ENCODE data around the gene SMPD1. TPM values are rescaled to one million over a fixed set of nuclear protein-coding genes. Genes with fewer than 3 reads are reported as not detected.
A peak's percentile ranks its signal among the peaks of the same experiment; 100 is the strongest.

SMPD1 gene
- total and polyA plus RNA-seq, 8 donors = 19.4 to 62.0 (median 29.4) TPM

GRCh38 chr11:6403539-6403938 lies 13.3 kb downstream of the SMPD1 start:
- Histone ChIP-seq H3K9me3 (no peaks in the 10 kb centered on the region), H3K4me1 (no peaks in the 10 kb centered on the region), H3K27me3 (no peaks in the 10 kb centered on the region), H3K36me3 (no peaks in the 10 kb centered on the region), H3K4me3 (no peak overlapping the region), H3K27ac (no peak overlapping the region)
- intact Hi-C loops (cut with DNase I) = no loop called here
- FAIRE-seq (no peak), ATAC-seq (no peak), DNase-seq (no peak)
- 78 to 88% methylated on average over 8 of the region's 8 CpGs for WGBS, 2 donors
- TF ChIP-seq CTCF (IDR thresholded peaks at IDR 0.05) = no peak

DNA sequence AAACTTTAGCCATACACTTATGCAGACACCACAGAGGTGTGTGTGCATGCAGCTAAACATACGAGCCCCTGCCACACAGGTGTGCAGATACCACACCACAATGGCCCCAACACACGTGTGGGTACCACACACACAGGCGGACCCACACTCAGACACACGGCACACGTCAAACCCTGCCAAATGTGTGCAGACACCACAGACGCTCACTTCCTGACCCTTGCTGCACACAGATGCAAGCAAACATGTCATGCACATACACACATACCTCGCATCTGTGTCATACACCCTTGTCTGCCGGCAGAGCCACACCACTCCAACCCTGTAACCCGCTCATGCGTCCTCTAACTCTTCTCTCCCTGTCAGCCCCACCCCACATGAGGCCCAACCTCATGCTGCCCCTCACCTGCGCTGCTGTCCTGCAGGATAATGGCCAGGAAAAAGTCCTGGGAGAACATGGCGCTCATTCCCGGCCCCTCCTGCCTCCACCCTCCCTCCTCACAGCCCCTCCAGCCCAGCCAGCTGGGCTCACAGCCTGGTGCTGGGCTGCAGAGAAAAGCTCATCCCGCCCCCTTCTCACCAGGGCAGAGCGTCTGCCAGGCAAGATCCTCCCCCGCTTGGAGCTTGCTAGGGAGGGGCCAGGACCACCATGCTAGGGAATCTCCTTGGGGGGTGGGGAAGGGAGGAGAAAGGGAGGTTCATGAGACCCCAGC lies 14.2 kb downstream of the SMPD1 start:
- no peaks in the 10 kb centered on the region for H3K27me3 ChIP-seq
- no peak for TF ChIP-seq CTCF (IDR thresholded peaks at IDR 0.05)
- DNase-seq (no peak), ATAC-seq (peak in 2 of 4 donors; percentile 49 to 51), FAIRE-seq (no peak)
- 81 to 86% methylated on average over 16 of the region's 16 CpGs for WGBS, 2 donors
- no peak overlapping the region for H3K4me3 ChIP-seq
- H3K9me3 ChIP-seq = no peaks in the 10 kb centered on the region
- intact Hi-C loops (cut with DNase I) = no loop called here
- H3K27ac ChIP-seq = no peak overlapping the region
- no peaks in the 10 kb centered on the region for H3K4me1 ChIP-seq
- H3K36me3 ChIP-seq = no peaks in the 10 kb centered on the region

DNA sequence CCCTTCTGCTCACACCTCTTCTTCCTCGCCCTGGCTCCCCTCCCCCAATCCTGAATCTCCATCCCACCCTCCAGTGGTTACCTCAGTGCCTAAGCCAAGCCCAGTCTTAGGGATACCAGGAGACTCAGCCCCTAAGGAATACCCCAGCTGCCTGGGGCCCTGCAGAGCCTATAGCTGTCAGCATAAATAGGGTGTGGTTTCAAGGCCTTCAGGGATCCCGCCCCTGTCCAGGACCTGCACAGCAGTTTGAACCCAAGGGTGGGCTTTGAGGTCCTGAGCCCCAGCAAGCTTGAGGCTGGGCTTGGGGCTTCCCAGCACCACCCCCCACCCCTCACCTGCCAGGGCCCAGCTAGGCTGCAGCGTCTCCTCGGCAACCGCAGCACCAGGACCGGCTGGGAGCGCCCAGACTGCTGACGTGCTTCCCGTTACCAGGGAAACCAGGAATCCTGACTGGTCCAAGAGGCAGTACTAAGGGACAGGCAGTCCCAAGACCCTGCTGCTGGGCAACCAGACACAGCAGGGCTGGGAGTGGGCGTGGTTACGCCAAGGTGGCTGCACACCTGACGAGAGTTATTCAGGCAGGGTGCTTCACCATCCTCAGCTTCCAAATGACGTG lies 14.9 kb downstream of the SMPD1 start:
- no peaks in the 10 kb centered on the region for H3K27me3 ChIP-seq
- ATAC-seq (peak; percentile 43 to 89 (median 76)), DNase-seq (peak in 3 of 6 donors; percentile 36 to 74 (median 45)), FAIRE-seq (no peak)
- no peak for TF ChIP-seq CTCF (IDR thresholded peaks at IDR 0.05)
- 78 to 81% methylated on average over 12 to 13 of the region's 13 CpGs for WGBS, 2 donors
- H3K36me3 ChIP-seq = no peaks in the 10 kb centered on the region
- intact Hi-C loops (cut with DNase I) = no loop called here
- no peaks in the 10 kb centered on the region for H3K9me3 ChIP-seq
- H3K4me3 ChIP-seq = no peak overlapping the region
- no peaks in the 10 kb centered on the region for H3K4me1 ChIP-seq
- peak overlapping the region in 1 of 4 donors; percentile 17 for H3K27ac ChIP-seq

DNA sequence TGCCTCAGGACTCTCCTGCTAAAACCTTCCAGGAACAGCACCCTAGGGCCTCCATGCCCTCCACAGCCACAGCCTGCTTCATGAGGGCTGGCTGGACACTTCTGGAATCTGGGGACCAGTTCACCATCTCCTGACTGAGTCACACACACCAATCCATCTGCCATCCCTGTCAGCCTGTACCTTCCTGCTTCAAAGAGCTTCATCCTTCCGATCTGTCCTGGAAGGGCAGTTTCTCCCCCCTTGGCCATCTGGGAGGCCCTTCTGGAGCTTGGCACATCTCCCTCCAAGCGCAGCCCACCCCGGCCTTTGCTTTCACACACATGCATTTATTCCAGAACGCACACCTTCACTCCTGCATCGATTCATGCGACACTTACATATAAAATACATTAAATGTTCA lies 15.6 kb downstream of the SMPD1 start:
- TF ChIP-seq CTCF (IDR thresholded peaks at IDR 0.05) = no peak
- Histone ChIP-seq H3K36me3 (no peaks in the 10 kb centered on the region), H3K4me3 (no peak overlapping the region), H3K4me1 (no peaks in the 10 kb centered on the region), H3K27ac (no peak overlapping the region), H3K9me3 (no peaks in the 10 kb centered on the region), H3K27me3 (no peaks in the 10 kb centered on the region)
- DNase-seq (no peak), FAIRE-seq (no peak), ATAC-seq (peak in 1 of 4 donors; percentile 26)
- WGBS, 2 donors = 88 to 89% methylated on average over 6 of the region's 6 CpGs
- intact Hi-C loops (cut with DNase I) = no loop called here

GRCh38 chr11:6406370-6406769 lies 16.1 kb downstream of the SMPD1 start:
- no peaks in the 10 kb centered on the region for H3K36me3 ChIP-seq
- H3K27ac ChIP-seq = no peak overlapping the region
- H3K27me3 ChIP-seq = no peaks in the 10 kb centered on the region
- DNase-seq (no peak), ATAC-seq (no peak), FAIRE-seq (no peak)
- no peaks in the 10 kb centered on the region for H3K4me1 ChIP-seq
- no peak for TF ChIP-seq CTCF (IDR thresholded peaks at IDR 0.05)
- WGBS, 2 donors = 17 to 18% methylated on average over 2 of the region's 2 CpGs
- no peaks in the 10 kb centered on the region for H3K9me3 ChIP-seq
- intact Hi-C loops (cut with DNase I) = no loop called here
- H3K4me3 ChIP-seq = no peak overlapping the region
